NCI-H82 treated with DMSO at 0.1 percent for 48 hours (cell line): ENCODE data around the gene COL27A1.
A peak's percentile ranks its signal among the peaks of the same experiment; 100 is the strongest.

Source experiments
- DNase-seq: peaks from one replicate; lab custom pipeline; 2025; ENCODE audit not compliant: unreplicated experiment; lab: John Stamatoyannopoulos, UW

COL27A1 gene

DNA sequence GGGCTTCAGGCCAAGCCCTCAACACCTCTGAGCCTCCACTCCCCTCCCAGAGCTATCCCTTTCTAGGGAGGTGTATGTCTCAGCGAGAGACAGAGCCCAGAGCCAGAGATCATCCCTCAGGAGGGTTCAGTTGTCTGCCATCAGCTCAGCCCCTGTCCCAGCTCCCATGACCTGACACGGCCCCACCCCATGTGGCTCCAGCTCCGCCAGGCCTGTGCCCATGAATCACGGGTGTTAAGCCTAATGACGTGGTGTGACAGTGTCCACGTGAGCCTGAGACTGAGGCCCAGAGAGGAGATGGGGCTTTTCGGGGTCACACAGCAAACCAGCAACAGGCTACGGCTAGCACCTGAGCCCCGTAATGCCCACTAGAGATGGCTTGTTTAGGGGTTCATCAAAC is 106.7 kb downstream of the COL27A1 start:
- DNase-seq: peak; percentile 5

DNA sequence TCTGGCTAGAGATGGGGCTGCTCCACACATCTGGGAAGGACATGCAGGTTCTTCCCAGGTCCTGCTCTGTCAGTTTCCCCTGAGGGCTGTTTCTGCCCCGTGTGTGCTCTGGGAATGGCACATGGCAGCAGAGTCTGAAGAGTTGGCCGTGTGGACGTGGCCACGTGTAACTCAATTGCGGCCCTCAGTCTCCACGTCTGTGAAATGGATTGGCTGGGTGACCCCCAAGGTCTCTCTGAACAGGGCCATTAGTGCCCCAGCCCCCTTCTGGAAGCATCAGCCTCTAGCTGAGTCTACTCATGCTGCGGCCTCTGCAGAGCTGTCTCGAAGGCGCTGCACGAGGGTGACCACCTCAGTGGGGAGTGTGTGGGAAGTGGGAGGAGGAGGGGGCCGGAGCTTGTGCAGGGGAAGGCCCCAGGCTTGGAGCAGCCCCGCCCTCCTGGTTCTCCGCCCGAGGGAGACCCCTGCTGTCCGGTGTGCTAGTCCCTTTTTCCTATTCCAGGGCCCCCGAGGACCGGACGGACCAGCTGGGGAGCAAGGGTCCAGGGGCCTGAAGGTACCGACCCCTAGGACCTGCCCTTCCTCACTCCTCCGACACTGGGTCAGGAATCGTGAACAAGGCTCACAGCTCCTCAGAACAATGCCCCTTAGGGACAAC is 108.6 kb downstream of the COL27A1 start:
- DNase-seq: no peak

DNA sequence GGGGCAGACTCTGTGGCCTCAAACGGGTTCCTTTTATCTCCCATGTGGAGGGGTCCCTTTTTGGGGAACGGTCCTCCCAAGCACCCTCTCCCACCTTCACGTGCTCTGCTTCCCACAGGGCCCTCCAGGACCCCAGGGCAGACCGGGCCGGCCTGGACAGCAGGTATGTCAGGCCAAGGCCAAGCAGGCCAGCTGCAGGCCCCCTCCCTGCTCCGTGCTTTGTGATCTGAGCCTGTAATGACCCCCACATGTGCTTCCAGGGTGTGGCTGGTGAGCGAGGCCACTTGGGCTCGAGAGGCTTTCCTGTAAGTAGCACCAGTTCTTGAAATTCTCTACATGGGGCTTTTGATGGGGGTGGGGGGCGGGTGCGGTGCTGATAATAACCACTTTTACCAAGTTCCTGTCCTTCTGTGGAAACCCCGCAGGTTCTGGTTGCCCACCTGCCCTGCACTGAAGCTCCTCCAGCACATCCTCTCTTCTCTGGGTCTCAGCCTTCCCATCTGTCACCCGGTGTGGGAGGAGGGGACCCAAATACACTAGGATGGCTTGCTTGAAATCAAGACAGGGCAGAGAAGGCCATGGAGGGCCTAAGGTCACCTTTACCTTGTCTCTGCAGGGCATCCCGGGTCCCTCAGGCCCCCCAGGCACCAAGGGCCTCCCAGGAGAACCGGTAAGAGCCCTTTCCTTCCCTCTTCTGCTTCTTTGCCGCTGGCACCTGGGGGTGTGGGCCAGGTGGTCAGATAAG is 109.6 kb downstream of the COL27A1 start:
- no peak for DNase-seq

- DNase-seq: no peak
These were observed 111.6 kb downstream of the COL27A1 start for GRCh38 chr9:114266969-114267368.

DNA sequence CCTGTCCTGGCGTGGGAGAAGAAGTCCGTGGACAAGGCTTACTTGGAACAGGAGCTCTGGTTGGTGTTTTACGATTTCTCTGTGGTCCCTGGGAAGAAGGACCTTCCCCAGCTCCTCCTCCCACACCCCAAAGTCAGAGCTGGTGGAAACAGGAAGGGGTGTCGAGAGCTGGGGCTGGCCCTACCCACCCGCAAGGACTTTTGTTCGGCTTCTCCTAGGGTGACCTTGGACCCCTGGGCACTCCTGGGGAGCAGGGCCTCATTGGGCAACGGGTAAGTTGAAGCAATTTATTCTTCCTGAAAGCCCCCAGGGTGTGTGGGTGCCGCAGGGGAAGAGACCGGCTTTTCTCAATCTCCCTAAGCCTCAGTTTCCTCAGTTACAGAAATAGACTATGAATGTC is 113.7 kb downstream of the COL27A1 start:
- DNase-seq: no peak

DNA sequence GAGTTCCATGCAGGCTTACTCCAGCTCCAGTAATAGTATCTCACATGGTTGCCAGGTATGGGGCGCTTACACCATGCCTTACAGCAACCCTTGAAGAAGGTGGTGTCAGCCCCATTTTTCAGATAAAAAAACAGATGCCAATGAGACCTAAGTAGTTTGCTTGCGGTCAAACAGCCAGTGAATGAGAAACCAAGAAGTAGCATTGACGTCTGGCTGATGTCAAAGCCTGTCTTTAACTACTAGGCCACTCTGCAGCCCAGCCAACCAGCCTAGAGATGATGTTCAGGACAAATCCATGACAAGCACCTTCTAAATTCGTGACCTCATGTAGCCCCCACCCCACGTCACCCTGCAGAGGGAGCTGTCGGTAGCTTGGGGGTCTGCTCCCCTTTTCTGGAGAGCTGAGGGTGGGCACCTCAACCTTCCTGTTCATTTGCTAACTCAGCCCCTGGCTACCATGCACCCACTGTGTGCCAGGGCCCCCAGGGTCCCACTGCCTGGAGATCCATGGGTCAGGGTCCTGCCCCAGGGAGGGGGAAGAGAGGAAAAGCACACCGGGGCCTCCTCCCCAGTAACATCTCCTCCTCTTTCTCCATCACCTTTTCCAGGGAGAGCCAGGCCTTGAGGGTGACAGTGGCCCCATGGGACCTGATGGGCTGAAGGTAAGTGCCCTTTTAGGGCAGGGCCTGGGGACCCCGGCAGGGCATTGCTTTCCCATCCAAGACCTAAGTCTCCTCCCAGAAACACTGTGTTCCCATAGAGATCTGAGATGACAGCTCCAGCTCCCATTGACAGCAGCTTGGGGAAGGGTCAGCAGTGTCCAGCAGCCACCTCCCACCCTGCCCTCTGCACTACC is 115.0 kb downstream of the COL27A1 start:
- no peak for DNase-seq

DNA sequence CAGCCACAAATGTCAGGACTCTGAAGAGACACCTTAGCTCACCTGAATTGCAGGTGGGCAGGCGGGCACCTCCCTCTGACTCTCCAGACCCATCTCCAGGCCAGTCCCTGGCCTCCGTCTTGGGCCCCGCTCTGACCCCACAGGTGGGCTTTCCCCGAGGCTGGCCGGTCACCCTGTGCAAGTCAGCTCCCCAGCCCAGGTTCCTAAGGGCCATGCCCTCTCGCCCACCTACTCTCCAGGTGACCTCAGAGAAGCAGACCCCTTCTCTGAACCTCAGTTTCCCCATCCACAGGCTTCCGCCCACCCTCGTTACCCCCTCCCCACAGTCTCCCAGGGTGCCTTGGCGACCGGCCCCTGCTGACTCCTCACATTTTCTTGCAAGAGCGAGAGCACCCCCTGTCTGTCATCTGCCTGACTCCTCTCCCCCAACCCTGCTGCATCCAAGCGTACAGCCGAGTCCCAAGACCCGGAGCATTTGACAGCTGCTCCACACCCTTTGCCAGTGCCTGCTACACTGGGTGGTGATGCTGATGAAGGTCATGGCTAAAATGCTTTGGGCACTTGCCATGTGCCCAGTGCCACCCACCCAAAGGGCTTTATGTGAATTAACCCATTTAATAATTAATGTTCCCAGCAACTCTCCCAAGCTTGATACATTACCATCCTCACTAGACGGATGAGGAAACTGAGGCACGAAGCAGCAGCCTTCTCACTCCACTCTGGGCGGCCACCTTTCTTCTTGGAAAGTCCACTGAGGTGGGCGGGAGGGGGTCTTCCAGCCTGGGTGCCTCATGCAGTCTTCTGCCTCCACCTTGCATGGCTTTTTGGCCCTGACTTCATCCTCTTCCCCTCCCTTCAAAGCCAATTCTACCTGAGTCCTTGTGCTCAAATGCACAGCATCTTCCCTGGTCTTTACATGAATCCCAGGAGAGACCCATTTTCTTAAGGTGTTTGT is 116.5 kb downstream of the COL27A1 start:
- peak; percentile 11 for DNase-seq

DNA sequence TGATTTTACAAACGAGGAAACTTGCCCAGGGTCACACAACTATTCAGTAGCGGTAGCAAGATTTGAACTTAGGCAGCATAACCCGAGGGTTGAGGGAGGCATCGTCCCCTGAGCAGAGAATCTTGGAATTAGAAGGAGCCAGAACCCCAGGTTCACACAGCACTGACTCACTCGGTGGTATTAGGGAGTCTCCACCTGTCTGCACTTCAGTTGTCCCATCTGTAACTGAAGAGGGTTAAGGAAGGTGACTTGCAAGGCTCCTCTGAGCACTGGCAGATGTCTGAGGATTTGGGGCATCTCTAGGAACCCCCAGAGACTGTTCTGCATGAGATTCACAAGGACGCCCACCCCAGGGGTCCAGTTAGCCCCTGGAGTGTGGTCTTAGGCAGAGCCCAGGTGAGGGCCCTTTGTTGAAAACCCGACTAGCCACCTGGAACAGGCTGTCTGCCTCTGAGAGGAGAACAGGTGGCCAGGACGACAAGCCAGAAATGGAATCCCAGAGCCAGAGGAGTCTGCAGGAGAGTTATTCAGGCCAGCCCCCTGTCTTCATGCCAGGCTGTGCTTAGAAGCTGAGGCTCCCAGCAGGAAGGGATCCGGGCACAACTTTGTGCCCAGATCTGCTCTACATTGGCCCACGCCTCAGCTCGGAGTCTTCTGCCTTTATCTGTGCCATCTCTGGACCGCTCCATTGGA is 117.5 kb downstream of the COL27A1 start:
- DNase-seq: peak; percentile 46

GRCh38 chr9:114273461-114273881 is 118.1 kb downstream of the COL27A1 start:
- DNase-seq: no peak

- DNase-seq: no peak
These were observed 118.9 kb downstream of the COL27A1 start for GRCh38 chr9:114274217-114274616.

GRCh38 chr9:114275246-114276004 is 120.1 kb downstream of the COL27A1 start:
- no peak for DNase-seq

GRCh38 chr9:114276908-114277821 is 121.8 kb downstream of the COL27A1 start:
- DNase-seq: no peak

- DNase-seq: no peak
These were observed 123.0 kb downstream of the COL27A1 start for GRCh38 chr9:114278356-114278755.

- DNase-seq: no peak
These were observed 123.7 kb downstream of the COL27A1 start for GRCh38 chr9:114278881-114279570.

GRCh38 chr9:114279693-114280092 is 124.4 kb downstream of the COL27A1 start:
- DNase-seq: no peak

DNA sequence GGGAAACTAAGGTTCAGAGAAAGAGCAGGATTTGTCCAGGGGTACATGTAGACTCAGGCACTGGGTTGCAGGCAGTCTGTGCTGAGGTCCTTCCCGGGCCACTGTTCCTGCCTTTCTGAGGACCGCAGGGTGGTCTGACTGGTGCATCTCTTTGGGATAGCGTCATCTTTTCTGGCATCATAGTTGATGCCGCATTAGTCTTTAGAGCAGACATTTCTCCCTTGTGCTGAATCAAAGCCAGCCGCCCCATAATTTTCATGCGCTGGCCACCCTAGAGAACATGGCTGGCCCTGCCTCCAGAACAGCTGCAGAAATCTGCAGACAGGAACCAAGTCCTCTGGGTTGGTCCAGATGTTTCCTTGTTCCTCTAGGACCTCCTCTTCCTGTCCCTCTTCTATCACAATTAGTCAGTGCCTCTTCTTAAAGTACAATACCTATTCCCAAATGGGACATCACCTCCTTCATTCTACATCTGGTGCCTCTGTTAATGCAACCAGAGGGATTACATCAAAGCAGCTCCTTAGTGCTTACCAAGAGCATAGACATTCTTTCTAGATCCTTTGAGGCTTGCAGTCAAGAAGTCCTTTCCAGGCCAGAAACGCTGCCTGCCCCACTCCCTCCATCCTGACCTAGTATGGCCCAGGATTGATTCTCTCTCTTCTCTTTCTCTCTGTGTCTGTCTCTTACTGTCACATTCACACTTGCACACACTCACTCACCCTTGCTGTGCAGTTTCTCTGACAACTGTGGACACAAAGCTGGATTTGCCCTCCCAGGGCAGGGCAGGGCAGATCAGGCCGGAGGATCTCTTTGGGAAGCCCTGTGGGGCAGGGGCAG is 125.5 kb downstream of the COL27A1 start:
- DNase-seq: no peak
